Gastroesophageal sphincter (tissue), 3 donors: ENCODE results near the gene MB21D2.

Experiments used
- EP300 ChIP-seq: sonication (generic); formaldehyde crosslinking; IDR thresholded peaks from one replicate; pipeline ENCODE4 v1.6.1; 2017; ENCODE audit warnings: antibody characterized with exemption, mild to moderate bottlenecking
- POLR2A ChIP-seq, 2 donors: fragments of 450-650 bp; IDR thresholded peaks; one replicate each; pipeline ENCODE4 v1.6.1; 2017; ENCODE audit warnings: antibody characterized with exemption in 2 of 2, mild to moderate bottlenecking in 2 of 2, moderate library complexity in 1 of 2
- POLR2AphosphoS5 ChIP-seq: sonication (generic); formaldehyde crosslinking; IDR thresholded peaks from one replicate; pipeline ENCODE4 v1.6.1; 2017; ENCODE audit warnings: antibody characterized with exemption
- TF ChIP-seq, protein P1 (sequence below), 4 experiments: fragments of 200-600 bp in 2 of 4; fragments of 450-650 bp in 2 of 4; sonication (generic) in 1 of 4; IDR thresholded peaks; one replicate each; pipeline ENCODE4 v1.5.1; 2017 to 2019; ENCODE audit warnings: antibody characterized with exemption in 4 of 4, mild to moderate bottlenecking in 2 of 4, moderate library complexity in 2 of 4

DNA sequence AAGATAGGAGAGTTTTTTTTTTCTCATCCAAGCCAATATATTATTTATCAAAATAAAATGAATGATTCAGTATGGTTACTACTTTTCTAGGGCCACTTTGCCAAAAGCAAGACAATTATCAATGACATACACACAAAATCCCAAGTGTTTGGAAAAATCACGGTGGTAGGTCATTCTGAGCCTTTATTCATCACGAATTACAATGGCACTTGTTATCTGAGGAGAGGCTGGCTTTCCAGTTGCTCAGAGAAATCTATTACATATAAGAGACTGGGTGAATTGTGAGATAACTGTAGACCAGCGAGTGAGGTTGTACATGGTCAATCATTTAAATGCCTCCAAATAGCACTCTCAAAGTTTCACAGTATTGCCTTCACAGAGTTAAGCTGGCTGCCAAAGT, 169.9 kb downstream of the MB21D2 start:
- TF ChIP-seq POLR2AphosphoS5 = no peak
- no peak for TF ChIP-seq EP300
- TF ChIP-seq, protein P1, sequence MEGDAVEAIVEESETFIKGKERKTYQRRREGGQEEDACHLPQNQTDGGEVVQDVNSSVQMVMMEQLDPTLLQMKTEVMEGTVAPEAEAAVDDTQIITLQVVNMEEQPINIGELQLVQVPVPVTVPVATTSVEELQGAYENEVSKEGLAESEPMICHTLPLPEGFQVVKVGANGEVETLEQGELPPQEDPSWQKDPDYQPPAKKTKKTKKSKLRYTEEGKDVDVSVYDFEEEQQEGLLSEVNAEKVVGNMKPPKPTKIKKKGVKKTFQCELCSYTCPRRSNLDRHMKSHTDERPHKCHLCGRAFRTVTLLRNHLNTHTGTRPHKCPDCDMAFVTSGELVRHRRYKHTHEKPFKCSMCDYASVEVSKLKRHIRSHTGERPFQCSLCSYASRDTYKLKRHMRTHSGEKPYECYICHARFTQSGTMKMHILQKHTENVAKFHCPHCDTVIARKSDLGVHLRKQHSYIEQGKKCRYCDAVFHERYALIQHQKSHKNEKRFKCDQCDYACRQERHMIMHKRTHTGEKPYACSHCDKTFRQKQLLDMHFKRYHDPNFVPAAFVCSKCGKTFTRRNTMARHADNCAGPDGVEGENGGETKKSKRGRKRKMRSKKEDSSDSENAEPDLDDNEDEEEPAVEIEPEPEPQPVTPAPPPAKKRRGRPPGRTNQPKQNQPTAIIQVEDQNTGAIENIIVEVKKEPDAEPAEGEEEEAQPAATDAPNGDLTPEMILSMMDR (IDR thresholded peaks at IDR 0.05) = no peak
- no peak for TF ChIP-seq POLR2A (IDR thresholded peaks at IDR 0.05)
